ENCODE results near the gene MDC1.
"Not testable (repeated sequence)": the region's sequence is repeated elsewhere in the genome, so short reads cannot be mapped to it uniquely, and the experiment has no call there.

MDC1 gene

DNA sequence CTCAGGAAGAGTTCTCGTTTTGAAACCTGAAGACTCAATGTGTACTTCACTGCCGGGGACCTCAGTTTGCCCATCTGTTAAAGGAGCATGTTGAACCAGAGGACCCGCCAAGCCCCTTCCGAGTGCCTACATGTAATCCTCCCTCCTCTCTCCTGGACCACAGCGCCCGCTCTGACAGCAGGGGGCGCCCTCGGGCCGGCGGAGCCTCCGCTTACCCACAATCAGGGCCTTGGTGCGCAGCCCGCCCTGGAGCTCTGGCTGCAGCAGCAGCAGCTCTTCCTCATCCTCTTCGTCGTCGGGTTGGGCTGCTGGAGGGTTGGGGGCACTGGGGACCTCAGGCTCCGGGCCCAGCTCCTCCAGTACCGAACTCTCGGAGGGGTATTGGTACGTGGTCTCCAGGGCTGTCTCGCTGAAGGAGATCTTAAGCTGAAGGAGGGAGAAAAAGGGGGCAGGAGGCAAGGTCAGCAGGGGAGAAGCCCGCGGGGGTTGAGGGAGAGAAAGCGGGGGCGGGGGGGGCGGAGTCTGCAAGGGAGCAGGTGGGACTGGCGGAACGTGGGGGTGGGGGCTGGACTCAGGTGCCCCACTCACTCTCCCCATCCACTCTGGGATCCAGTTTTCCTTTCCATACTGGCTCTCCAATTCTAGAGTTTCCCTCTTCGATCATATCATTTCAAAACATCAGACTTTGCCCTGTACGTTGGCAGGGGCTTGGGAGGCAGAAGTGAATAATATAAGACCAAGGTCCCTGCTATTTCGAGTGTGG, 37.9 kb downstream of the MDC1 start:
- DNase-seq, result peak; percentile 39

DNA sequence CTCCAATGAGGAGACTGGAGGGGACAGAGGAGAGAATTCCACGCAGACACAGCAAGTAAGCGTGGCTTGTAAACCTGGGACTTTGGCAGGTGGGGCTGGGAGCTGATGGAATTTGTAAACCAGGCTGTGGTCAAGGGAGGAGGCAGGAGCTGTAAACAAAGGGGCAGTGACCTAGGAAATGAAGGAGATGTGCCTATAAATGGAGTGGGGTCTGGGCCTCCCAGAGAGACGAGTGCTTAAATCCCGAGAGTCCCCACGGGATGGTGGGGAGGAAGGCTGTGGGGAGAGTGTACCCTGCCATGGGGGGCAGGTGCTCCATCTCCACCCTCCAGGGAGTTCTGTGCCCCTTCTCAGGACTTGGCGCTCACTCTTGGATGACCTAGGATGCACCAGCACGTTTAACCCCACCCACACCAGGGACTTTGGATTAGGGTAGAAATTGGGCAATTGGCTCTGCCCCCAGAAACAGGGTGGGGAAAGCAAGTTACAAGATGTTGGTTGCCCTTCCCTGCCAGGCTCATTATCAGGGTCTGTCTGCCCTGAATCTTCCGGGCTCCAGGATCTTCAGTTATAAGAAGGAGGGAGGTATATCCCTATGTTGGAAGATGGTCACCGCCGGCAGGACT, 40.3 kb downstream of the MDC1 start:
- no peak for DNase-seq

DNA sequence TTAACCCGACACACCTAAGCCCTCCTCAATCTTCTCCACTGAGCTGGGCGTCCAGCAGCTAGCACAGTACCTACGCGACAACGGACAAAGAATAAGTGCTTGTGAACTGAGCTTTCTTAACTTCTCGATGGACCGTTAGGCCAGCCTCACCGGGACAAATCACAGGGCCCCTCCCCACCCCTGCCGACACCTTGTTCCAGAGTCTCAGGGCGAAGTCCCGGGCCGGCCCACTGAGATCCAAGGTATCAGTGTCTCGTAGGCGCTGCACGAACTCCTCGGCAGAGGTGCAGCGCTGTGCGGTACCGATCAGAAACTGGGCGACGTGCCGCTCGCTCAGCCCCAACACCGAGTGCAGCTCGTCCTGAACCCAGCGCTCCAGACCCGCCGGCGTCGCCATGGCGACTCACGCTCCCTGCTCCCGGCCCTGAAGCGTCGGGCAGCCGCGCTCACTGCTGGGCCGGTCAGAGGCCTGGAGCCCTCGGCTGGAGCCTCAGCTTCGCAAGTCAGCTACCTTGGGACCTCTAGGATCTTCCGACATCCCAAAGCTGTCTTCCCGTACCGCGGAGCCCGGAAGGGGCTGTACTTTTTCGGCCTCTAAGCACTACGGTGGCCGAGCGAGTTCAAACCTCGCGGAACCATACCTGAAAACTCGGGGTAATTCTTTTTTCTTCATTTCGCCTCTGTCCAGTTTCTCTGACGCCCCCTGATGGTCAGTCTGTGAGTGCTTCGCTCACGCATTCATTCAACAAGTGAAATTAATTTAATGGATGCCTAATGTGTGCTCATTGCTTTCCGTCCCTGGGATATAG, 44.4 kb downstream of the MDC1 start, which contains the start of gene DHX16:
Gene DHX16 (minus strand): TSS at position 562 of the 809 bp plus-strand sequence. CDS start 165 bp downstream, at position 397.
- peak; percentile 88 for DNase-seq

- no peak for DNase-seq
Measured at GRCh38 chr6:30670760-30671527, 46.1 kb downstream of the MDC1 start.

DNA sequence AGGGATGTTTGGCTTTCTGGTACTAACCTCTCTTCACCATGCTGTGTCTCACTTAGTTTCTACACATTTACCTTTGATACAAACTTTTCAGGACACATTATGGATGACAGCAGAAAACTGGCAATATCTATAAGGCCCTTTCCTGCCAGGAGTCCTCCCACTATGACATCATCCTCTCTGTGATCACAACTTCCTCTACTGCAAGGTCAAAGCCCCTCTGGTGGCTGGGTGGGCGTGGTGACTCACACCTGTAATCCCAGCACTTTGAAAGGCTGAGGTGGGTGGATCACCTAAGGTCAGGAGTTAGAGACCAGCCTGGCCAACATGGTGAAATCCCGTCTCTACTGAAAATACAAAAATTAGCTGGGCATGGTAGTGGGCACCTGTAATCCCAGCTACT, 50.8 kb downstream of the MDC1 start:
- not testable (repeated sequence) for DNase-seq

- no peak for DNase-seq
Measured at GRCh38 chr6:30664994-30665767, 51.9 kb downstream of the MDC1 start.

- not testable (repeated sequence) for DNase-seq
Measured at GRCh38 chr6:30657922-30658321, 59.2 kb downstream of the MDC1 start.

- DNase-seq, result no peak
Measured at GRCh38 chr6:30657454-30657853, 59.6 kb downstream of the MDC1 start.

DNA sequence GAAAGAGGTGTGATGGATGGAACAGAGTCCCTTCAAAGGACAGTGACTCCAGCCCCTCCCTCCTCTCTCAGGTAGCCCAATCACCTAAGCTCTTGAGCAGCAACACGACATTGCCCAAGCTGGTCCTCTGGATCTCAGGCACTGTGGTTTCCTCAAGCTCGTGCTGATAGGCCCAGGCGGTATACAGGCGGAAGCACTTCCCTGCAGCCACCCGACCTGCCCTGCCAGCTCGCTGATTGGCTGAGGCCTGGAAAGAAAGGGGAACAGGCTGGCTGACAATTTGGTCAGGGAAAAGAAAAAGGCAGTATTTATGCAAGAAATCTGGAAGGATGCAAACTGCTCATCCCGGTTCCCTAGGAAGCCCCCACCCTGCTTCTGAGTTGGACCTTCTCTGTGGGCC, 60.6 kb downstream of the MDC1 start:
- DNase-seq, result no peak

DNA sequence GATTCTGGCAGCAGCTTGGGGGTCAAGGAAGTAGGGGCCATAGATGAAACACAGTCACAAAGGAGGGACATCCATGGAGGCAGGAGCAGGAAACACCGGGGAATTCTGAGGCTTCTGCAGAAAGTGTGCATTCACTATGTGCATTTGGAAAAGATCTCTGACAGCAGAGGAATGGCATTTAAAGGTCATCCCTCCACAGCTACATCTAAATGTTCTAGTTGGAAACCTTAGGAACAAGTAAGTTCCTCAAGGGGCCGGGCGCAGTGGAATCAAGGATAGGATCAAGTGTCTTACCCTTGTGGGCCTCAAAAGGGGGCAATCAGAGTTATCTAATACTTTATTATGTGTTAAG, 61.4 kb downstream of the MDC1 start:
- DNase-seq, result no peak

DNA sequence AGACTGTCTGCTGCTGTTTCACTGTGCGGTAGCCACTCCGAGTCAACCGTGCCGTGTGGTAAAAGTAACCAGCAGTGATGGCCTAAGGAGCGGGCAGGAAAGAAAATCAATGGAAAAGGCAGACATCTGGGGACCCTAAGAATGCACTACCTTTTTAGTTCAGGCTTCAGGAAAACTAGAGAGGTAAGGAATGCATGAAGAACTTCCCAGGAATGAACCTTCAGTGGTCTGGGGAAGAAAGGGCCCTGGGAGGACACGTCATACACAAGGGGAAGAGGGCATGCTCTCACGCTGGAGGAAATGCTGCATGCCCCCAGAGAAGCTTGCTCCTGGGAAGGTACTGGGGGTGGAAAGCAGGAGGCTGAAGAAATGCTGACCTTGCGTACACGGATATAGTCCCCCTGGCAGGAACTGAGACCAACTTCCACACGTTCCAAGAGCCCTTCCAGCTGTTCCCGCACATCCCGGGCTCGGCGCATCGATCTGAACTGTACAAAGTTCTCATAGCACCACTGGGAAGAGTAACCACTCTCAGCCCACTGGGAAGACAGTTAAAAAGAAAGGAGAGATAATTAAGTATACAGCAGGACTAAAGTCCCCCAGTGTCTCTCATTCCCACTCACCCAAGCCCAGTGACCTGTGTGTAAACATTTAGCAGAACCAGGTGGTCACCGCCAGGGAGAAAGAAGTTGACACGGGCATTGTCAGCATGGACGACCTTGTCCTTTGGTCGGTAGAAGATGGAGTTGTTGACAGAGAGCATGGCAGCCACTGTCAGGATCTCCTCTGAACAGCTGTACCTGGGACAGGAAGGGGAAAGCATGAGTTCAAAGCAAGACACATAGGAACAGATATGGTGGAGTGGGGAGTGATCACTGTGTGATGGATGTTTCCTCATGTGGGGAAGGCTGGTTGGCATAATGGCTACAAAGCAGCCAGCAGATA, 62.0 kb downstream of the MDC1 start:
- DNase-seq, result no peak

DNA sequence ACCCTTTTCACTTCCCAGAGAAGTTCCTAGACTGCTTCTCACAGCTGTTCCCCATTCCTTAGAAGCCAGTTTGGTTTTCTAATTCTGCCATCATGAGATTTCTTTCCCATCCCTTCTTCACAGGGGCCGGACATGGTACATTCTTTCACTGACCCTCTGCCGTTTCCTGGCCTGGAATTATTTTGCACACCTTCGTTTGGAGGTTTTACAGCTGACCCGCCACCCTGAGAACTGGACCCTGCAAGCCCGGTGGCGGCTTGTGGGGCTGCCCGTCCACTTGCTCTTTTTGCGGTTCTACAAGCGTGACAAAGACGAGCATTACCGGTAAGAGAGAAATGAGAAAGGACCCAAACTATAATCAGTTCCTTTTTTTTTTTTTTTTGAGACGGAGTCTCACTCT, 65.9 kb downstream of the MDC1 start:
- no peak for DNase-seq
